ENCODE data around the gene ITFG1. TPM values are rescaled to one million over a fixed set of nuclear protein-coding genes. Genes with fewer than 3 reads are reported as not detected.

The ITFG1 gene
- total RNA-seq, 2 donors from 2014 or later: 47.7 to 68.6 TPM

DNA sequence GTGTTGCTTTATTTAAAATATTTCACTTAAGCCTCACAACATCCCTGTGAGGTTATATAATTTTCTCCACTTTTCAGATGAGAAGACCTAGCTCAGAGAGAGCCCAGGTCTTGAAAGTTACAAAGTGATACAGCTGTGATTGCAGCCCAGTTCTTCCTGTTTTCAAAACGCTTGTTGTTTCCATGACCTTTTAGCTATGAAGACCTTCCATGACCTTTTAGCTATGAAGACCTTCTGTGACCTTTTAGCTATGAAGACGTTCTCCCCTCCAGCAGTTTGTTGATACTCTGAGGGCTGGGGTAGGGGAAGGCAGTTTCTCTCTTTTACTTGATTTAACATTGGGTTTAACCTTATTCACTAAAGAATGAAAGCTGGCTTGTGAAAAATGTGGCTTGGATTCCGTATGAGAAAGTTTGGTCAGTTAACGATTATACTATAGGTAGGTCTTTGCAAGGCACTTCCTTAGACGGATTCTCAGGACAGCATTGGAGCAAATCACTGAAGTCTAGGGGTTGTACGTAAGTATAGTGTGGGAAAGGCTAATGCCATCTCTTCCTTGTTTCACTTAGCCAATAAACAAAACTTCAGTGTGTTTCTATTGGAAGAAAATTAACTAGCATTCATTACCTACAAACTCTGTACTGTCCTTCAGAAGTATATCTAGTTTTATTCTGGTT, 21.0 kb upstream of the ITFG1 start:
- no peaks in the 10 kb centered on the region for H3K9me3 ChIP-seq
- no peak for ATAC-seq (ENCODE audit: insufficient number of reproducible peaks, low FRiP score, low read depth)
- peaks cover 3 to 21% of the 10 kb centered on the region in 2 donors for H3K4me1 ChIP-seq (ENCODE audit: control insufficient read depth in 1 of 2, low read depth in 2 of 2)
- H3K27ac ChIP-seq: no peak overlapping the region
- DNase-seq (ENCODE audit: low spot score): no peak
- TF ChIP-seq, protein P1, sequence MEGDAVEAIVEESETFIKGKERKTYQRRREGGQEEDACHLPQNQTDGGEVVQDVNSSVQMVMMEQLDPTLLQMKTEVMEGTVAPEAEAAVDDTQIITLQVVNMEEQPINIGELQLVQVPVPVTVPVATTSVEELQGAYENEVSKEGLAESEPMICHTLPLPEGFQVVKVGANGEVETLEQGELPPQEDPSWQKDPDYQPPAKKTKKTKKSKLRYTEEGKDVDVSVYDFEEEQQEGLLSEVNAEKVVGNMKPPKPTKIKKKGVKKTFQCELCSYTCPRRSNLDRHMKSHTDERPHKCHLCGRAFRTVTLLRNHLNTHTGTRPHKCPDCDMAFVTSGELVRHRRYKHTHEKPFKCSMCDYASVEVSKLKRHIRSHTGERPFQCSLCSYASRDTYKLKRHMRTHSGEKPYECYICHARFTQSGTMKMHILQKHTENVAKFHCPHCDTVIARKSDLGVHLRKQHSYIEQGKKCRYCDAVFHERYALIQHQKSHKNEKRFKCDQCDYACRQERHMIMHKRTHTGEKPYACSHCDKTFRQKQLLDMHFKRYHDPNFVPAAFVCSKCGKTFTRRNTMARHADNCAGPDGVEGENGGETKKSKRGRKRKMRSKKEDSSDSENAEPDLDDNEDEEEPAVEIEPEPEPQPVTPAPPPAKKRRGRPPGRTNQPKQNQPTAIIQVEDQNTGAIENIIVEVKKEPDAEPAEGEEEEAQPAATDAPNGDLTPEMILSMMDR (IDR thresholded peaks at IDR 0.05): no peak
- no peaks in the 10 kb centered on the region for H3K27me3 ChIP-seq (replicated peaks; ENCODE audit: insufficient read depth)
- no peak overlapping the region for H3K4me3 ChIP-seq
- H3K36me3 ChIP-seq: no peaks in the 10 kb centered on the region

DNA sequence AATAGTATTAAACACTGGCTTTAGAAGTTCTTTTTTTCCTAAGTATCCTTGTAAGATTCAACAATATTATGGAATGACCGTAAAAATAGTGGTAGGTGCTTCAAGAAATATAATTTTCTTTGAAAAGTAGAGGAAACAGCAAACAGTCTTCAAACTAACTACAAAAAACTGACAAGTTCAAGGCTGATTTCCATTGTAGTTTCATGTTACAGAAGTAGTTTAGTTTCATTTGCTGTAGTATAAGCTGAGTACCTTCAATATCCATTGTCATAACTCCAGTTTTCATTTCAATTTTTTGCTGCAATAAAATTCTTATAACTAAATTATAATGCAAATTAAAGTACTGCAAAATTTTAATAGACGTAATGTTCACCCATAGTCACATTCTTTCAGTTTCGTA, 19.5 kb upstream of the ITFG1 start:
- TF ChIP-seq, protein P1 (IDR thresholded peaks at IDR 0.05): no peak

DNA sequence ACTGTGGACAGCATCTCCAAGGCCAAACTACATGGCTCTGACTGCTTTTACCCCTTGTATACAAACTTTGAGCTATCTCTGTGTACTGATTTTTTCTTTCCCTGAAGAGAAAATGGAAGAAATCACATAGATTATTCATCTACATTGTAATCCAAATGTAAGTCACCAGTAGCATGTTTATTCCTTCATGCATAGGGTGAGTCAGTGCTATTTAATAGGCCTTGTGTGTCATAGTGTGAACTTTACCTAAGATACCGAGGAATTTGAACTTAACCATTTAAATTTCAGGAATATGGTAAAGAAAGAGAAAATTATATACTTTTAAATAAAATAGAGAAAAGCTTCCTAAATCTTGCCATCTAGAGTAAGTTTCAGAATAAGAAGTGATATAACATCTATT, 16.8 kb upstream of the ITFG1 start:
- no peak overlapping the region for H3K4me3 ChIP-seq
- DNase-seq (ENCODE audit: low spot score) (no peak), ATAC-seq (ENCODE audit: insufficient number of reproducible peaks, low FRiP score, low read depth) (no peak)
- no peaks in the 10 kb centered on the region for H3K9me3 ChIP-seq
- TF ChIP-seq, protein P1 (IDR thresholded peaks at IDR 0.05): no peak
- H3K4me1 ChIP-seq (ENCODE audit: control insufficient read depth in 1 of 2, low read depth in 2 of 2): peaks cover 7 to 21% of the 10 kb centered on the region in 2 donors
- no peaks in the 10 kb centered on the region for H3K36me3 ChIP-seq
- H3K27ac ChIP-seq: no peak overlapping the region
- no peaks in the 10 kb centered on the region for H3K27me3 ChIP-seq (replicated peaks; ENCODE audit: insufficient read depth)

More for the DNA sequence above, 19.5 kb upstream of the ITFG1 start:
- DNase-seq (ENCODE audit: low spot score): no peak
- Histone ChIP-seq H3K4me1 (ENCODE audit: control insufficient read depth in 1 of 2, low read depth in 2 of 2) (peaks cover 7 to 21% of the 10 kb centered on the region in 2 donors), H3K27ac (no peak overlapping the region), H3K9me3 (no peaks in the 10 kb centered on the region), H3K27me3 (replicated peaks; ENCODE audit: insufficient read depth) (no peaks in the 10 kb centered on the region), H3K4me3 (no peak overlapping the region), H3K36me3 (no peaks in the 10 kb centered on the region)
- no peak for ATAC-seq (ENCODE audit: insufficient number of reproducible peaks, low FRiP score, low read depth)

DNA sequence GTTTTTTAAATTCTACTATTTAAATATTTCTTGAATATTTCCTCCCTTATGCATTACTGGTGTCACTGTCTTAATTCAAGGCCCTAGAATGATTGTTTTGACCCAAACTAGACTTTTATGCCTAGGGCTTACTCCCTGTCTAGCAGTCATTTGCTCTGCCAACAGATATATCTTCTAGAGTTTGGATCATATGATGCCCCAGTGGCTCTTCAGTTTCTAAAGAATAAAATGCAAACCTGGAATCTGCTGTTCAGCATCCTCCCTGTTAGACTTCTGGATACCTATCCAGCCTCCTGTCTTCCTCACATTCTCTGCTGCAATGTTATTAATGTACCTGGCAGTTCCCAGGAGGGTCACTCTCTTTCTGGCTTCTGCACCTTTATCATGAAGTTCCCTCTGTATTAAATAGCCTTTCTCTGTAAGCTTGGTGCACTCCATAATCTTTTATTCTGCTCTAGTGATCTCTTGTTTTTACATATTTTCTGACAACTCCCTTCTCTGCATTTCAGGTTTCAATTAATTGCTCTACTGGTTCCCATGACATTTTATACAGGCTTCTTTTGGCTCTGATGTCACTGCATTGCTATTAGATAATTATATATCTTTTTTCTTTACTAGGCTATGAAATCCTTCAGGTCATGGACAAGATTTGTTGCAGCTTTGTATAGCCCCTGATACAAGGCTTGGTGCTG, 15.9 kb upstream of the ITFG1 start:
- H3K4me3 ChIP-seq: no peak overlapping the region

DNA sequence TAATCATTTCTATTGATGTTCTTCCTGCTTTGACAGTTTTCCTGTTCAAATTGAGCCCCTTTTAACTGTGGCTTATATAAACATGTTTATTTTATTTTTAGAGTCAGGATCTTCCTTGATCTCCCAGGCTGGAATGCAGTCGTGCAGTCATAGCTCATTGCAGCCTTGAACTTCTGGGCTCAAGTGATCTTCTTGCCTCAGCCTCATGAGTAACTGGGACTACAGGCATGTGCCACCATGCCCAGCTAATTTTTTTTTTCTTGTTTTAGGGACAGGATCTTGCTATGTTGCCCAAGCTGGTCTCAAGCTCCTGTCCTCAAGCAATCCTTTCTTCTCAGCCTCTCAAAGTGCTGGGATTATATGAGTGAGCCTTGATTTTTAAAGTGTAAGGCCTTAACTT, 14.9 kb upstream of the ITFG1 start:
- H3K4me1 ChIP-seq (ENCODE audit: control insufficient read depth in 1 of 2, low read depth in 2 of 2): peaks cover 7 to 21% of the 10 kb centered on the region in 2 donors
- H3K27me3 ChIP-seq (replicated peaks; ENCODE audit: insufficient read depth): no peaks in the 10 kb centered on the region
- H3K36me3 ChIP-seq: no peaks in the 10 kb centered on the region
- DNase-seq (ENCODE audit: low spot score): no peak
- H3K27ac ChIP-seq: no peak overlapping the region
- H3K4me3 ChIP-seq: no peak overlapping the region
- TF ChIP-seq, protein P1 (IDR thresholded peaks at IDR 0.05): no peak
- no peaks in the 10 kb centered on the region for H3K9me3 ChIP-seq
- ATAC-seq (ENCODE audit: insufficient number of reproducible peaks, low FRiP score, low read depth): no peak

More for the DNA sequence above, 15.9 kb upstream of the ITFG1 start:
- Histone ChIP-seq H3K27ac (no peak overlapping the region), H3K4me1 (ENCODE audit: control insufficient read depth in 1 of 2, low read depth in 2 of 2) (peaks cover 7 to 21% of the 10 kb centered on the region in 2 donors), H3K27me3 (replicated peaks; ENCODE audit: insufficient read depth) (no peaks in the 10 kb centered on the region), H3K9me3 (no peaks in the 10 kb centered on the region), H3K36me3 (no peaks in the 10 kb centered on the region)
- DNase-seq (ENCODE audit: low spot score): no peak
- no peak for ATAC-seq (ENCODE audit: insufficient number of reproducible peaks, low FRiP score, low read depth)
- TF ChIP-seq, protein P1 (IDR thresholded peaks at IDR 0.05): no peak
